H1 (cell line): ENCODE data around the gene UCP2. TPM values are rescaled to one million over a fixed set of nuclear protein-coding genes. Genes with fewer than 3 reads are reported as not detected.

ENCODE experiments used
- CHD2 ChIP-seq: IDR thresholded peaks from 2 replicates; pipeline ENCODE4 v1.6.1; 2012; ENCODE audit warnings: low read length, improper control_type of control experiment
- E2F6 ChIP-seq: IDR thresholded peaks from 2 replicates; pipeline ENCODE4 v1.6.1; 2012; ENCODE audit warnings: inconsistent platforms
- PHF8 ChIP-seq: fragments of 200-600 bp; sonication (generic); conservative IDR thresholded peaks from 2 replicates; pipeline ENCODE4 v1.7.1; 2012; ENCODE audit warnings: low read depth, mild to moderate bottlenecking, inconsistent platforms, low read length, moderate library complexity
- RAD21 ChIP-seq, 2 experiments: IDR thresholded peaks in 1 of 2; conservative IDR thresholded peaks in 1 of 2; 2 replicates each; pipeline ENCODE4 v1.6.1; 2011; ENCODE audit warnings: low read depth in 2 of 2, low read length in 2 of 2, improper control_type of control experiment in 1 of 2, inconsistent platforms in 1 of 2, mild to moderate bottlenecking in 1 of 2, moderate library complexity in 1 of 2
- RNF2 ChIP-seq: fragments of 200-900, 300-1000 bp; sonication (generic); IDR thresholded peaks from 2 replicates; pipeline ENCODE4 v1.7.1; 2016; ENCODE audit warnings: borderline replicate concordance, low read depth, mild to moderate bottlenecking, antibody characterized with exemption, low read length; ENCODE audit not compliant: poor library complexity, severe bottlenecking; ENCODE audit errors: missing control alignments
- SIRT6 ChIP-seq: IDR thresholded peaks from one replicate; pipeline ENCODE4 v1.7.1; 2012; ENCODE audit warnings: low read length, inconsistent platforms
- TAF7 ChIP-seq: optimal IDR thresholded peaks from 2 replicates; pipeline ENCODE3; 2011; ENCODE audit warnings: low read depth, mild to moderate bottlenecking, inconsistent platforms, low read length, moderate library complexity, borderline replicate concordance
- TCF12 ChIP-seq: IDR thresholded peaks from 2 replicates; pipeline ENCODE4 v1.6.1; 2011; ENCODE audit warnings: low read depth, mild to moderate bottlenecking, low read length
- polyA plus RNA-seq, 7 experiments: library from polyadenylated mRNA; depleted of rRNA in 3 of 7; stranded (reverse) in 5 of 7; unstranded in 2 of 7; fragments of >200 nt in 5 of 7; fragments of 200-250 nt in 2 of 7; gene quantifications; 1 replicate in 5 of 7; 2 replicates in 1 of 7; 4 replicates in 1 of 7; pipeline versions ENCODE4 v1.2.1 to v1.2.3, GENCODE V29; 2011 to 2013; ENCODE audit warnings: missing spikeins in 2 of 7, mixed read lengths in 2 of 7
- total RNA-seq: library from RNA; stranded (reverse); fragmentation: NEBNext Ultra II Directional; extraction: Animal tissue kit (Norgen Biotek cat#: 25700); gene quantifications from 2 replicates; pipeline ENCODE4 v1.2.1, GENCODE V29; 2021
- TF ChIP-seq, protein P1 (sequence below): fragments of 300-600 bp; sonication (generic); IDR thresholded peaks from 2 replicates; pipeline ENCODE4 v1.7.1; 2012; ENCODE audit warnings: low read length, moderate library complexity, mild to moderate bottlenecking, inconsistent platforms; ENCODE audit not compliant: insufficient replicate concordance

Gene UCP2
- total and polyA plus RNA-seq, 2 of the 8 experiments (the other 6 are each of a cell fraction or from before 2014, with no cell fraction given): 46.2 to 55.2 TPM

DNA sequence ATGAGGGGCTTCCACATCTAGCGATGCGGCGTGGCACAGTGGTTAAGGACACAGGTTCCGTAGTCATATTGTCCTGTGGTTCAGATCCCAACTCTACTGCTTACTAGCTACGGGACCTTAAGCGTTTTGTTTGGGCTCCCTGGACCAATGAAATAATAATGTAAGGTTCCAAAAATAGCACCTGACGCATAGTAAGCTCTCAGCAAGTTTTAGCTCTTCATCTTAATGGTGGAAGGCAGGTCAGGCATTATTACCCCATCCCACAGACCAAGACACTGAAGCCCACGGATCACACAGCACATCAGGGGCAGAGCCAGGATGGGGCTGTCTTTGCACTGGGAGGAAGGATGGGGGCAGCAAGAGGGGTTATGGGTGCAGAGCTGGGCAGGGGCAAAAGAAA, 18.8 kb downstream of the UCP2 start (continued):
- TF ChIP-seq, protein P1, sequence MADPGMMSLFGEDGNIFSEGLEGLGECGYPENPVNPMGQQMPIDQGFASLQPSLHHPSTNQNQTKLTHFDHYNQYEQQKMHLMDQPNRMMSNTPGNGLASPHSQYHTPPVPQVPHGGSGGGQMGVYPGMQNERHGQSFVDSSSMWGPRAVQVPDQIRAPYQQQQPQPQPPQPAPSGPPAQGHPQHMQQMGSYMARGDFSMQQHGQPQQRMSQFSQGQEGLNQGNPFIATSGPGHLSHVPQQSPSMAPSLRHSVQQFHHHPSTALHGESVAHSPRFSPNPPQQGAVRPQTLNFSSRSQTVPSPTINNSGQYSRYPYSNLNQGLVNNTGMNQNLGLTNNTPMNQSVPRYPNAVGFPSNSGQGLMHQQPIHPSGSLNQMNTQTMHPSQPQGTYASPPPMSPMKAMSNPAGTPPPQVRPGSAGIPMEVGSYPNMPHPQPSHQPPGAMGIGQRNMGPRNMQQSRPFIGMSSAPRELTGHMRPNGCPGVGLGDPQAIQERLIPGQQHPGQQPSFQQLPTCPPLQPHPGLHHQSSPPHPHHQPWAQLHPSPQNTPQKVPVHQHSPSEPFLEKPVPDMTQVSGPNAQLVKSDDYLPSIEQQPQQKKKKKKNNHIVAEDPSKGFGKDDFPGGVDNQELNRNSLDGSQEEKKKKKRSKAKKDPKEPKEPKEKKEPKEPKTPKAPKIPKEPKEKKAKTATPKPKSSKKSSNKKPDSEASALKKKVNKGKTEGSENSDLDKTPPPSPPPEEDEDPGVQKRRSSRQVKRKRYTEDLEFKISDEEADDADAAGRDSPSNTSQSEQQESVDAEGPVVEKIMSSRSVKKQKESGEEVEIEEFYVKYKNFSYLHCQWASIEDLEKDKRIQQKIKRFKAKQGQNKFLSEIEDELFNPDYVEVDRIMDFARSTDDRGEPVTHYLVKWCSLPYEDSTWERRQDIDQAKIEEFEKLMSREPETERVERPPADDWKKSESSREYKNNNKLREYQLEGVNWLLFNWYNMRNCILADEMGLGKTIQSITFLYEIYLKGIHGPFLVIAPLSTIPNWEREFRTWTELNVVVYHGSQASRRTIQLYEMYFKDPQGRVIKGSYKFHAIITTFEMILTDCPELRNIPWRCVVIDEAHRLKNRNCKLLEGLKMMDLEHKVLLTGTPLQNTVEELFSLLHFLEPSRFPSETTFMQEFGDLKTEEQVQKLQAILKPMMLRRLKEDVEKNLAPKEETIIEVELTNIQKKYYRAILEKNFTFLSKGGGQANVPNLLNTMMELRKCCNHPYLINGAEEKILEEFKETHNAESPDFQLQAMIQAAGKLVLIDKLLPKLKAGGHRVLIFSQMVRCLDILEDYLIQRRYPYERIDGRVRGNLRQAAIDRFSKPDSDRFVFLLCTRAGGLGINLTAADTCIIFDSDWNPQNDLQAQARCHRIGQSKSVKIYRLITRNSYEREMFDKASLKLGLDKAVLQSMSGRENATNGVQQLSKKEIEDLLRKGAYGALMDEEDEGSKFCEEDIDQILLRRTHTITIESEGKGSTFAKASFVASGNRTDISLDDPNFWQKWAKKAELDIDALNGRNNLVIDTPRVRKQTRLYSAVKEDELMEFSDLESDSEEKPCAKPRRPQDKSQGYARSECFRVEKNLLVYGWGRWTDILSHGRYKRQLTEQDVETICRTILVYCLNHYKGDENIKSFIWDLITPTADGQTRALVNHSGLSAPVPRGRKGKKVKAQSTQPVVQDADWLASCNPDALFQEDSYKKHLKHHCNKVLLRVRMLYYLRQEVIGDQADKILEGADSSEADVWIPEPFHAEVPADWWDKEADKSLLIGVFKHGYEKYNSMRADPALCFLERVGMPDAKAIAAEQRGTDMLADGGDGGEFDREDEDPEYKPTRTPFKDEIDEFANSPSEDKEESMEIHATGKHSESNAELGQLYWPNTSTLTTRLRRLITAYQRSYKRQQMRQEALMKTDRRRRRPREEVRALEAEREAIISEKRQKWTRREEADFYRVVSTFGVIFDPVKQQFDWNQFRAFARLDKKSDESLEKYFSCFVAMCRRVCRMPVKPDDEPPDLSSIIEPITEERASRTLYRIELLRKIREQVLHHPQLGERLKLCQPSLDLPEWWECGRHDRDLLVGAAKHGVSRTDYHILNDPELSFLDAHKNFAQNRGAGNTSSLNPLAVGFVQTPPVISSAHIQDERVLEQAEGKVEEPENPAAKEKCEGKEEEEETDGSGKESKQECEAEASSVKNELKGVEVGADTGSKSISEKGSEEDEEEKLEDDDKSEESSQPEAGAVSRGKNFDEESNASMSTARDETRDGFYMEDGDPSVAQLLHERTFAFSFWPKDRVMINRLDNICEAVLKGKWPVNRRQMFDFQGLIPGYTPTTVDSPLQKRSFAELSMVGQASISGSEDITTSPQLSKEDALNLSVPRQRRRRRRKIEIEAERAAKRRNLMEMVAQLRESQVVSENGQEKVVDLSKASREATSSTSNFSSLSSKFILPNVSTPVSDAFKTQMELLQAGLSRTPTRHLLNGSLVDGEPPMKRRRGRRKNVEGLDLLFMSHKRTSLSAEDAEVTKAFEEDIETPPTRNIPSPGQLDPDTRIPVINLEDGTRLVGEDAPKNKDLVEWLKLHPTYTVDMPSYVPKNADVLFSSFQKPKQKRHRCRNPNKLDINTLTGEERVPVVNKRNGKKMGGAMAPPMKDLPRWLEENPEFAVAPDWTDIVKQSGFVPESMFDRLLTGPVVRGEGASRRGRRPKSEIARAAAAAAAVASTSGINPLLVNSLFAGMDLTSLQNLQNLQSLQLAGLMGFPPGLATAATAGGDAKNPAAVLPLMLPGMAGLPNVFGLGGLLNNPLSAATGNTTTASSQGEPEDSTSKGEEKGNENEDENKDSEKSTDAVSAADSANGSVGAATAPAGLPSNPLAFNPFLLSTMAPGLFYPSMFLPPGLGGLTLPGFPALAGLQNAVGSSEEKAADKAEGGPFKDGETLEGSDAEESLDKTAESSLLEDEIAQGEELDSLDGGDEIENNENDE: no peak
- TF ChIP-seq RNF2 (no peak), TCF12 (no peak), SIRT6 (no peak), TAF7 (no peak), CHD2 (no peak), PHF8 (no peak), RAD21 (IDR thresholded peaks at IDR 0.05 in 1 of 2, conservative IDR thresholded peaks at IDR 0.05 in 1 of 2; ENCODE audit: low read depth in 2 of 2, low read length in 2 of 2) (no peak), E2F6 (no peak)
